ENCODE measurements around the gene TOP3B. TPM values are rescaled to one million over a fixed set of nuclear protein-coding genes. Genes with fewer than 3 reads are reported as not detected.
A peak's percentile ranks its signal among the peaks of the same experiment; 100 is the strongest.

Gene TOP3B
- total and polyA plus RNA-seq, 9 of the 15 experiments (the other 6 are each of a cell fraction or from before 2014, with no cell fraction given): 3.0 to 188 (median 112) TPM

DNA sequence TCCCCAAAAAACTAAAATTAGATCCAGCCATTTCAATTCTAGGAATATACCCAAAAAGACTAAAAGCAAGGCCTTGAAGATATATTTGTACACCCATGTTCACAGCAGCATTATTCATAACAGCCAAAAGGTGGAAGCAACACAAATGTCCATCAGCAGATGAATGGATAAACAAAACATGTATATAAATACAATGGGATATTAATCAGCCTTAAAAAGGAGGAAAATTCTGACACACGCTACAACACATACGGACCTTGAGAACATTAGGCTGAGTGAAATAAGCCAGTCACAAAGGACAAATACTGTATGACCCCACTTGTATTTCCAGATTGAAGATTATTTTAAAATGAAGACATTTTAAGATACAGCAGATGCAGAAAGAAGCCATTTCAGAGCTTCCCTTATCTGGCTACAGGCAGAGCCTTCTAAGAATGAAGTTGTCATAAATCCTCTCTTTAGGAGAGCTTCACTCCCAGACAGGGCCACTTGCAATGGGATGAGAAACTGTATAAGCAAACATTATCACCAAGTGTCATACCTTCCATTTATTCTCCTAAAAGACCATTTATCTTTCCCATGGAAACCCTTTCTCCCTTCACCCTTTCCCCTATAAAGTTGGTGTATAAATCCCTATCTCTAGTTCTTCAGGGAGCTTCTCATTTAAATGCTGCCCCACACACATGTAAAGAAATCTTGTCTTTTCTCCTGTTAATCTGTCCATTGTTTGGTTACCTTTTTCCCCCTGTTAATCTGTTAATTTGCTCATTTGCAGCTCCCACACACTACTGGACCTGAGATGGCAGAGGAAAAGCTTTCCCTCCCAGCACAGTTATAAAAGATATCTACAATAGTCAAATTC is 19.3 kb upstream of the TOP3B start:
- in situ Hi-C loops (cut with MboI) (no loop called here), intact Hi-C loops (cut with micrococcal nuclease) (no loop called here)
- POLR2A ChIA-PET: interaction anchor here (0.6 to 10.2 kb wide), 38 partner anchors 10 to 1083 kb away, joined by 3 to 176 read pairs (median 4); partner anchors contain the start of gene TOP3B
- BruUV-seq (replicated peaks): no TSS peak
- H3K4me2 ChIP-seq (ENCODE audit: insufficient read depth, low read length): peak overlapping the region; percentile 10; the same call in 1 of the 2 replicates
- peaks cover 0 to 6% of the 10 kb centered on the region in 2 experiments; a peak in 3 of 5 replicates for H3K27me3 ChIP-seq (ENCODE audit: control insufficient read depth in 2 of 2, insufficient read depth in 2 of 2, low read length in 2 of 2)
- peaks cover 11 to 29% of the 10 kb centered on the region in 2 experiments for H3K4me1 ChIP-seq (replicated peaks in 1 of 2; ENCODE audit: control insufficient read depth in 2 of 2, insufficient read depth in 2 of 2, low read length in 2 of 2)
- H4K20me1 ChIP-seq (replicated peaks; ENCODE audit: control insufficient read depth, insufficient read depth, low read length): no peaks in the 10 kb centered on the region
- no peaks in the 10 kb centered on the region for H3K9me1 ChIP-seq (ENCODE audit: control insufficient read depth, insufficient read depth, low read length)
- WGBS (ENCODE audit: insufficient coverage, low coverage, missing lambda C conversion rate): 5% methylated on average over 2 of the region's 2 CpGs
- H3K9ac ChIP-seq (ENCODE audit: insufficient read depth in 1 of 2, low read depth in 2 of 2, low read length in 2 of 2): no peak overlapping the region
- ATAC-seq (peak; percentile 84), FAIRE-seq (peak; percentile 63), DNase-seq (ENCODE audit: extremely low read depth in 1 of 4, low spot score in 3 of 4) (peak in 2 of 4 experiments; percentile 82 to 89)
- H3K27ac ChIP-seq (ENCODE audit: extremely low read depth, low read depth, low read length): peak overlapping the region; percentile 12; the same call in 1 of the 3 replicates
- H3K36me3 ChIP-seq (ENCODE audit: control insufficient read depth, insufficient read depth, low read length): no peaks in the 10 kb centered on the region
- no peaks in the 10 kb centered on the region for H3K9me3 ChIP-seq (replicated peaks; ENCODE audit: control insufficient read depth, insufficient read depth, low read depth, low read length)
- no peak overlapping the region for H3K4me3 ChIP-seq
- CTCF ChIA-PET (ENCODE audit: low intra/inter-chr PET ratio): interaction anchor here (0.7 kb wide), 1 partner anchor 54 kb away, joined by 3 read pairs; no protein-coding TSS in a partner anchor
- H3K79me2 ChIP-seq (ENCODE audit: control insufficient read depth, insufficient read depth, low read length): no peaks in the 10 kb centered on the region
- peak overlapping the region; percentile 1 for H2AFZ ChIP-seq (ENCODE audit: low read depth, low read length)
- TF ChIP-seq U2AF1 (optimal IDR thresholded peaks at IDR 0.05; ENCODE audit: low read depth, low read length): no peak
- TF ChIP-seq JUNB (CRISPR knock-in tag; conservative IDR thresholded peaks at IDR 0.05): no peak
- no peak for TF ChIP-seq ESRRA (IDR thresholded peaks at IDR 0.05; ENCODE audit: borderline replicate concordance, low read depth)
- TF ChIP-seq STAT5A (IDR thresholded peaks at IDR 0.05; ENCODE audit: borderline replicate concordance, low read length): peak; percentile 88
- TF ChIP-seq ZNF274 (IDR thresholded peaks at IDR 0.05; ENCODE audit: borderline replicate concordance, low read depth, low read length): no peak
- no peak for TF ChIP-seq GABPB1 (CRISPR knock-in tag; IDR thresholded peaks at IDR 0.05)
- peak; percentile 92 for TF ChIP-seq GATA2 (CRISPR knock-in tag; IDR thresholded peaks at IDR 0.05)
- TF ChIP-seq TEAD1 (CRISPR knock-in tag; IDR thresholded peaks at IDR 0.05): peak in 1 of 2 experiments; percentile 67; a peak in 1 of 4 replicates
- no peak for TF ChIP-seq TAF9B (IDR thresholded peaks at IDR 0.05; ENCODE audit: partially characterized antibody)
- no peak for TF ChIP-seq HDGF (IDR thresholded peaks at IDR 0.05)
- TF ChIP-seq DACH1 (IDR thresholded peaks at IDR 0.05; ENCODE audit: partially characterized antibody): no peak
- no peak for TF ChIP-seq ZNF347 (CRISPR knock-in tag; IDR thresholded peaks at IDR 0.05; ENCODE audit: low read depth)
- TF ChIP-seq SP2 (IDR thresholded peaks at IDR 0.05; ENCODE audit: extremely low read depth, low read depth, low read length, poor library complexity, severe bottlenecking): no peak
- TF ChIP-seq, protein P1, sequence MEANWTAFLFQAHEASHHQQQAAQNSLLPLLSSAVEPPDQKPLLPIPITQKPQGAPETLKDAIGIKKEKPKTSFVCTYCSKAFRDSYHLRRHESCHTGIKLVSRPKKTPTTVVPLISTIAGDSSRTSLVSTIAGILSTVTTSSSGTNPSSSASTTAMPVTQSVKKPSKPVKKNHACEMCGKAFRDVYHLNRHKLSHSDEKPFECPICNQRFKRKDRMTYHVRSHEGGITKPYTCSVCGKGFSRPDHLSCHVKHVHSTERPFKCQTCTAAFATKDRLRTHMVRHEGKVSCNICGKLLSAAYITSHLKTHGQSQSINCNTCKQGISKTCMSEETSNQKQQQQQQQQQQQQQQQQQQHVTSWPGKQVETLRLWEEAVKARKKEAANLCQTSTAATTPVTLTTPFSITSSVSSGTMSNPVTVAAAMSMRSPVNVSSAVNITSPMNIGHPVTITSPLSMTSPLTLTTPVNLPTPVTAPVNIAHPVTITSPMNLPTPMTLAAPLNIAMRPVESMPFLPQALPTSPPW (CRISPR knock-in tag; IDR thresholded peaks at IDR 0.05): no peak
- TF ChIP-seq CREB1 (IDR thresholded peaks at IDR 0.05): no peak
- TF ChIP-seq CREB1 (CRISPR knock-in tag; IDR thresholded peaks at IDR 0.05): no peak
- TF ChIP-seq XRCC4 (IDR thresholded peaks at IDR 0.05; ENCODE audit: extremely low read depth, insufficient read depth, insufficient read length): no peak
- no peak for TF ChIP-seq KAT8 (IDR thresholded peaks at IDR 0.05; ENCODE audit: low read depth)
- no peak for TF ChIP-seq SRSF3 (IDR thresholded peaks at IDR 0.05; ENCODE audit: insufficient read depth, low read length)
- TF ChIP-seq FOXA3 (CRISPR knock-in tag; conservative IDR thresholded peaks at IDR 0.05 in 1 of 2, IDR thresholded peaks at IDR 0.05 in 1 of 2): 0 out of 4 replicates have a peak, but pooled peaks of 1 of the 2 experiments have one; percentile 50
